PC-3 (cell line): ENCODE data around the gene IL17REL.

Source experiments
- CTCF ChIP-seq: fragments of 300-600 bp; sonication (generic); conservative IDR thresholded peaks from 2 replicates; pipeline ENCODE4 v1.5.1; 2017; ENCODE audit warnings: antibody characterized with exemption, low read depth, mild to moderate bottlenecking, low read length
- EZH2 ChIP-seq: fragments of 300-600 bp; sonication (generic); IDR thresholded peaks from one replicate; pipeline ENCODE4 v1.6.1; 2017; ENCODE audit warnings: antibody characterized with exemption, mild to moderate bottlenecking, low read length; ENCODE audit not compliant: unreplicated experiment

- no peak for TF ChIP-seq CTCF
- no peak for TF ChIP-seq EZH2
Observed at GRCh38 chr22:49962012-49962750, 50.4 kb downstream of the IL17REL start.
